ENCODE results near the gene MED9.

DNA sequence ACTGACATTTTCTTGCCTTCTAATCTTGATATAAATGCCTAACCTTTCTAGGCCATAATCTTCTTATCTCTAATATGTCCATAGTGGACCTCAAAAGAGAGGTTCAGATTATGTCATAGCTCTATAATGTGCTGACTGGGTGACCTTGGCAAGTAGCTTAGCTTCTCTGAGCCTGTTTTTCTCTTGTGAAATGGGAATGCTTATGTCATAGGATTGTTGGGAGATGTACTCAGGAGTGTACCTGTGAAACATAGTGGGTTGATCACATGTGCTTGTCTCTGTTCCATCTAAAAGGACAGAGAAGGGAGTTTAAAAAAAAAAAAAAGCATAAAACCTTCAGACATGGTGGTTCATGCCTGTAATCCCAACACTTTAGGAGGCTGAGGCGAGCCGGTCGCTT, 2.4 kb downstream of the MED9 start:
- TF ChIP-seq NBN (IDR thresholded peaks at IDR 0.05), result no peak
- no peak for TF ChIP-seq POLR2A (IDR thresholded peaks at IDR 0.05; ENCODE audit: low read depth, low read length)
- no peak for TF ChIP-seq YY1 (IDR thresholded peaks at IDR 0.05; ENCODE audit: low read depth, low read length)
- TF ChIP-seq E2F4 (IDR thresholded peaks at IDR 0.05; ENCODE audit: low read depth, low read length), result no peak
- TF ChIP-seq ZNF24 (IDR thresholded peaks at IDR 0.05), result no peak
- no peak for TF ChIP-seq MEF2A (IDR thresholded peaks at IDR 0.05; ENCODE audit: insufficient read depth, low read depth, low read length)
- TF ChIP-seq TAF1 (IDR thresholded peaks at IDR 0.05; ENCODE audit: borderline replicate concordance, low read depth, low read length), result no peak
- TF ChIP-seq, protein P1, sequence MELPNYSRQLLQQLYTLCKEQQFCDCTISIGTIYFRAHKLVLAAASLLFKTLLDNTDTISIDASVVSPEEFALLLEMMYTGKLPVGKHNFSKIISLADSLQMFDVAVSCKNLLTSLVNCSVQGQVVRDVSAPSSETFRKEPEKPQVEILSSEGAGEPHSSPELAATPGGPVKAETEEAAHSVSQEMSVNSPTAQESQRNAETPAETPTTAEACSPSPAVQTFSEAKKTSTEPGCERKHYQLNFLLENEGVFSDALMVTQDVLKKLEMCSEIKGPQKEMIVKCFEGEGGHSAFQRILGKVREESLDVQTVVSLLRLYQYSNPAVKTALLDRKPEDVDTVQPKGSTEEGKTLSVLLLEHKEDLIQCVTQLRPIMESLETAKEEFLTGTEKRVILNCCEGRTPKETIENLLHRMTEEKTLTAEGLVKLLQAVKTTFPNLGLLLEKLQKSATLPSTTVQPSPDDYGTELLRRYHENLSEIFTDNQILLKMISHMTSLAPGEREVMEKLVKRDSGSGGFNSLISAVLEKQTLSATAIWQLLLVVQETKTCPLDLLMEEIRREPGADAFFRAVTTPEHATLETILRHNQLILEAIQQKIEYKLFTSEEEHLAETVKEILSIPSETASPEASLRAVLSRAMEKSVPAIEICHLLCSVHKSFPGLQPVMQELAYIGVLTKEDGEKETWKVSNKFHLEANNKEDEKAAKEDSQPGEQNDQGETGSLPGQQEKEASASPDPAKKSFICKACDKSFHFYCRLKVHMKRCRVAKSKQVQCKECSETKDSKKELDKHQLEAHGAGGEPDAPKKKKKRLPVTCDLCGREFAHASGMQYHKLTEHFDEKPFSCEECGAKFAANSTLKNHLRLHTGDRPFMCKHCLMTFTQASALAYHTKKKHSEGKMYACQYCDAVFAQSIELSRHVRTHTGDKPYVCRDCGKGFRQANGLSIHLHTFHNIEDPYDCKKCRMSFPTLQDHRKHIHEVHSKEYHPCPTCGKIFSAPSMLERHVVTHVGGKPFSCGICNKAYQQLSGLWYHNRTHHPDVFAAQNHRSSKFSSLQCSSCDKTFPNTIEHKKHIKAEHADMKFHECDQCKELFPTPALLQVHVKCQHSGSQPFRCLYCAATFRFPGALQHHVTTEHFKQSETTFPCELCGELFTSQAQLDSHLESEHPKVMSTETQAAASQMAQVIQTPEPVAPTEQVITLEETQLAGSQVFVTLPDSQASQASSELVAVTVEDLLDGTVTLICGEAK (IDR thresholded peaks at IDR 0.05; ENCODE audit: borderline replicate concordance), result no peak
- no peak for TF ChIP-seq JUND (IDR thresholded peaks at IDR 0.05; ENCODE audit: low read depth, low read length)
- no peak for TF ChIP-seq JUNB (IDR thresholded peaks at IDR 0.05)
- TF ChIP-seq GABPA (IDR thresholded peaks at IDR 0.05; ENCODE audit: low read depth), result no peak
- TF ChIP-seq POLR2AphosphoS2 (IDR thresholded peaks at IDR 0.05; ENCODE audit: low read depth, low read length), result no peak
